Measurements from ENCODE around the gene GTPBP2. TPM values are rescaled to one million over a fixed set of nuclear protein-coding genes. Genes with fewer than 3 reads are reported as not detected.
"Not testable (repeated sequence)": the region's sequence is repeated elsewhere in the genome, so short reads cannot be mapped to it uniquely, and the experiment has no call there.

GTPBP2 gene
- total and polyA plus RNA-seq, 10 of the 15 experiments (the other 5 are each of a cell fraction or from before 2014, with no cell fraction given): 5.9 to 63.4 (median 39.8) TPM

GRCh38 chr6:43665376-43665775 lies 36.3 kb upstream of the GTPBP2 start (continued):
- no peak for TF ChIP-seq KAT2A (conservative IDR thresholded peaks at IDR 0.05; ENCODE audit: control insufficient read depth, low read depth, low read length)
- no peak for TF ChIP-seq ZBTB11 (CRISPR knock-in tag; IDR thresholded peaks at IDR 0.05)
- TF ChIP-seq CREB1 (IDR thresholded peaks at IDR 0.05; ENCODE audit: low read depth): no peak
- TF ChIP-seq RELA (IDR thresholded peaks at IDR 0.05; ENCODE audit: borderline replicate concordance, partially characterized antibody): no peak

- H3K9ac ChIP-seq (ENCODE audit: control insufficient read depth, insufficient read depth, low read length); BruUV-seq (replicated peaks); H3K4me3 ChIP-seq; H2AFZ ChIP-seq (ENCODE audit: control insufficient read depth, low read depth, low read length); H3K36me3 ChIP-seq (ENCODE audit: control insufficient read depth in 2 of 2, insufficient read depth in 2 of 2, low read length in 1 of 2); H3K79me2 ChIP-seq (ENCODE audit: control insufficient read depth, insufficient read depth, low read length); H3K27ac ChIP-seq (ENCODE audit: control insufficient read depth, insufficient read depth); H4K20me1 ChIP-seq (ENCODE audit: control insufficient read depth, insufficient read depth); in situ Hi-C loops (cut with MboI); DNase-seq (ENCODE audit: low read depth, low spot score); FAIRE-seq; intact Hi-C loops (cut with micrococcal nuclease; ENCODE audit: unreplicated experiment); H3K27me3 ChIP-seq (replicated peaks in 1 of 2; ENCODE audit: control insufficient read depth in 2 of 2, insufficient read depth in 2 of 2, low read length in 1 of 2); H3K9me3 ChIP-seq (replicated peaks; ENCODE audit: control insufficient read depth, insufficient read depth, low read length); ATAC-seq: not testable (repeated sequence)
- SMC1A ChIA-PET (ENCODE audit: uncharacterized antibody, unreplicated experiment): interaction anchor here (0.6 to 1.6 kb wide), 5 partner anchors 27 to 416 kb away, joined by 3 read pairs; no protein-coding TSS in a partner anchor
- Histone ChIP-seq H3K4me2 (ENCODE audit: control insufficient read depth, insufficient read depth) (0 out of 2 replicates have a peak overlapping the region, but pooled peaks have one; percentile 30), H3K4me1 (ENCODE audit: control insufficient read depth, insufficient read depth, low read length) (peaks cover 23% of the 10 kb centered on the region)
- POLR2A ChIA-PET: interaction anchor here (0.9 kb wide), 1 partner anchor 9 kb away, joined by 3 read pairs; no protein-coding TSS in a partner anchor
- TF ChIP-seq JUNB (IDR thresholded peaks at IDR 0.05): peak; percentile 64; the same call in 1 of the 2 replicates
- 0 out of 2 replicates have a peak, but pooled peaks have one; percentile 28 for TF ChIP-seq IRF4 (IDR thresholded peaks at IDR 0.05; ENCODE audit: low read depth, low read length)
- CTCF ChIA-PET: interaction anchor here (1.0 to 6.9 kb wide), 7 partner anchors 25 to 416 kb away, joined by 3 to 85 read pairs (median 4); no protein-coding TSS in a partner anchor
- WGBS (ENCODE audit: insufficient coverage, insufficient replicate concordance, low lambda C conversion rate, missing lambda C conversion rate): 76% methylated on average over 5 of the region's 5 CpGs
- RAD21 ChIA-PET (ENCODE audit: unreplicated experiment): interaction anchor here (0.7 to 2.0 kb wide), 4 partner anchors 52 to 416 kb away, joined by 3 to 5 read pairs (median 3); no protein-coding TSS in a partner anchor
Observed at GRCh38 chr6:43662948-43663347, 33.9 kb upstream of the GTPBP2 start.

Measured in GM12878 (cell line).